PC-3 (cell line): Measurements from ENCODE around the gene SORL1. TPM values are rescaled to one million over a fixed set of nuclear protein-coding genes. Genes with fewer than 3 reads are reported as not detected.

ENCODE experiments used
- ATAC-seq: fragments of 200-7000 bp; cut with Tn5 transposase; 2 replicates; pipeline ENCODE4 v1.9.1; 2020; ENCODE audit warnings: mild to moderate bottlenecking, moderate library complexity
- BruUV-seq: library from RNA; stranded (reverse); fragments of 400-500 nt; replicated peaks from 2 replicates; lab custom pipeline; 2021; lab: Mats Ljungman, UMichigan
- CTCF ChIA-PET: fragments of 300-600 bp; sonication (Branson Sonifier 250); formaldehyde crosslinking; loops from one replicate; lab custom pipeline; 2022; ENCODE audit warnings: antibody characterized with exemption; lab: Charles Lee
- POLR2A ChIA-PET: fragments of 300-600 bp; sonication (Branson Sonifier 250); formaldehyde crosslinking; loops from one replicate; lab custom pipeline; 2022; ENCODE audit warnings: antibody characterized with exemption; ENCODE audit not compliant: unreplicated experiment; lab: Charles Lee
- DNase-seq: peaks from one replicate; pipeline ENCODE4 v3.0.0-alpha.2; 2015
- H2AFZ ChIP-seq: fragments of 300-600 bp; sonication (generic); 2 replicates; pipeline ENCODE4 v1.6.0; 2016; ENCODE audit warnings: antibody characterized with exemption, low read length
- H3F3A ChIP-seq: fragments of 300-600 bp; sonication (generic); one replicate; pipeline ENCODE4 v1.6.0; 2017; ENCODE audit warnings: antibody characterized with exemption, low read length, control low read depth, mild to moderate bottlenecking; ENCODE audit not compliant: unreplicated experiment
- H3K27ac ChIP-seq: fragments of 300-600 bp; sonication (generic); 2 replicates; pipeline ENCODE4 v1.5.1; 2016; ENCODE audit warnings: mild to moderate bottlenecking, low read length
- H3K27me3 ChIP-seq: fragments of 300-600 bp; sonication (generic); 2 replicates; pipeline ENCODE4 v1.6.1; 2016; ENCODE audit warnings: low read length, mixed read lengths
- H3K36me3 ChIP-seq: fragments of 300-600 bp; sonication (generic); 2 replicates; pipeline ENCODE4 v1.6.1; 2016; ENCODE audit warnings: low read depth, mixed run types, low read length, mixed read lengths
- H3K4me1 ChIP-seq: fragments of 300-600 bp; sonication (generic); 2 replicates; pipeline ENCODE4 v1.5.1; 2016; ENCODE audit warnings: low read length; ENCODE audit not compliant: insufficient read depth
- H3K4me2 ChIP-seq: fragments of 300-600 bp; sonication (generic); 2 replicates; pipeline ENCODE4 v1.6.0; 2016; ENCODE audit warnings: low read length
- H3K4me3 ChIP-seq: fragments of 300-600 bp; sonication (generic); 2 replicates; pipeline ENCODE4 v1.5.1; 2016; ENCODE audit warnings: mild to moderate bottlenecking, low read length, mixed read lengths
- H3K79me2 ChIP-seq: fragments of 300-600 bp; sonication (generic); 2 replicates; pipeline ENCODE4 v1.6.1; 2017; ENCODE audit warnings: low read length, mixed read lengths
- H3K9ac ChIP-seq: fragments of 300-600 bp; sonication (generic); 2 replicates; pipeline ENCODE4 v1.6.0; 2016; ENCODE audit warnings: mild to moderate bottlenecking, low read length
- H3K9me2 ChIP-seq: fragments of 300-600 bp; sonication (generic); replicated peaks from 2 replicates; pipeline ENCODE4 v1.6.1; 2016; ENCODE audit warnings: mixed run types, low read length, mixed read lengths
- H3K9me3 ChIP-seq: fragments of 300-600 bp; sonication (generic); 2 replicates; pipeline ENCODE4 v1.6.1; 2016; ENCODE audit warnings: low read length, mixed read lengths
- H4K20me1 ChIP-seq: fragments of 300-600 bp; sonication (generic); 2 replicates; pipeline ENCODE4 v1.6.1; 2016; ENCODE audit warnings: low read length, mixed read lengths
- CTCF ChIP-seq: fragments of 300-600 bp; sonication (generic); conservative IDR thresholded peaks from 2 replicates; pipeline ENCODE4 v1.5.1; 2017; ENCODE audit warnings: antibody characterized with exemption, low read depth, mild to moderate bottlenecking, low read length
- EZH2 ChIP-seq: fragments of 300-600 bp; sonication (generic); IDR thresholded peaks from one replicate; pipeline ENCODE4 v1.6.1; 2017; ENCODE audit warnings: antibody characterized with exemption, mild to moderate bottlenecking, low read length; ENCODE audit not compliant: unreplicated experiment
- EZH2phosphoT487 ChIP-seq: fragments of 300-600 bp; sonication (generic); IDR thresholded peaks from 2 replicates; pipeline ENCODE4 v1.6.1; 2018; ENCODE audit warnings: mild to moderate bottlenecking, antibody characterized with exemption, low read length, borderline replicate concordance
- intact Hi-C: fragments of 100-400 bp; cut with micrococcal nuclease; formaldehyde crosslinking; loops from 2 replicates; pipeline ENCODE4 v1.9.0; 2023
- total RNA-seq: library from RNA; depleted of rRNA; stranded (reverse); fragments of >200 nt; gene quantifications from 2 replicates; pipeline ENCODE4 v1.2.3, GENCODE V29; 2014

The SORL1 gene
- total RNA-seq, 1 experiment from 2014 or later: 53.7 TPM

- no peaks in the 10 kb centered on the region for H3K27me3 ChIP-seq
- no peaks in the 10 kb centered on the region for H3K79me2 ChIP-seq
- POLR2A ChIA-PET: no interaction called here
- DNase-seq (peak; percentile 41), ATAC-seq (no peak)
- TF ChIP-seq EZH2phosphoT487: no peak
- no peak for TF ChIP-seq EZH2
- peak; percentile 65 for TF ChIP-seq CTCF
- H3F3A ChIP-seq: no peaks in the 10 kb centered on the region
- CTCF ChIA-PET: interaction anchor here (0.6 to 1.1 kb wide), 4 partner anchors 15 to 145 kb away, joined by 3 to 4 read pairs (median 3); no protein-coding TSS in a partner anchor
- H3K4me1 ChIP-seq: peaks cover 14% of the 10 kb centered on the region
- BruUV-seq: no TSS peak
- intact Hi-C loops: loop anchor here (1.0 kb wide), 1 partner anchor 145 kb away; no protein-coding TSS in a partner anchor
- H4K20me1 ChIP-seq: no peaks in the 10 kb centered on the region
- no peak overlapping the region for H2AFZ ChIP-seq
- H3K4me3 ChIP-seq: no peak overlapping the region
- no peaks in the 10 kb centered on the region for H3K9me3 ChIP-seq
- no peaks in the 10 kb centered on the region for H3K36me3 ChIP-seq
- H3K9me2 ChIP-seq: no peaks in the 10 kb centered on the region
- no peak overlapping the region for H3K9ac ChIP-seq
- H3K27ac ChIP-seq: no peak overlapping the region
- H3K4me2 ChIP-seq: no peak overlapping the region
These were observed 5.4 kb upstream of the SORL1 start for GRCh38 chr11:121446752-121447156.

- TF ChIP-seq EZH2 (no peak), CTCF (no peak), EZH2phosphoT487 (no peak)
- Histone ChIP-seq H3K9me3 (no peaks in the 10 kb centered on the region), H3K9ac (no peak overlapping the region), H3F3A (no peaks in the 10 kb centered on the region), H3K79me2 (peaks cover 8% of the 10 kb centered on the region), H4K20me1 (no peaks in the 10 kb centered on the region), H3K4me3 (no peak overlapping the region), H3K4me2 (no peak overlapping the region), H3K27ac (no peak overlapping the region), H3K36me3 (no peaks in the 10 kb centered on the region), H3K4me1 (peaks cover 16% of the 10 kb centered on the region), H2AFZ (no peak overlapping the region), H3K27me3 (no peaks in the 10 kb centered on the region), H3K9me2 (no peaks in the 10 kb centered on the region)
- BruUV-seq: no TSS peak
- ChIA-PET CTCF (interaction anchor here (0.6 kb wide), 1 partner anchor 14 kb away, joined by 5 read pairs; no protein-coding TSS in a partner anchor), POLR2A (no interaction called here)
- ATAC-seq (no peak), DNase-seq (no peak)
- intact Hi-C loops: no loop called here
These were observed 4.1 kb upstream of the SORL1 start for GRCh38 chr11:121448011-121448410.

- ChIA-PET POLR2A (no interaction called here), CTCF (no interaction called here)
- Histone ChIP-seq H3K27ac (no peak overlapping the region), H3K27me3 (no peaks in the 10 kb centered on the region), H3K4me2 (no peak overlapping the region), H3K4me3 (no peak overlapping the region), H3K79me2 (peaks cover 13% of the 10 kb centered on the region), H3F3A (no peaks in the 10 kb centered on the region), H3K9me3 (no peaks in the 10 kb centered on the region), H3K9ac (no peak overlapping the region), H4K20me1 (no peaks in the 10 kb centered on the region), H3K9me2 (no peaks in the 10 kb centered on the region), H3K4me1 (peaks cover 20% of the 10 kb centered on the region), H2AFZ (no peak overlapping the region), H3K36me3 (no peaks in the 10 kb centered on the region)
- DNase-seq: no peak
- TF ChIP-seq EZH2phosphoT487 (no peak), CTCF (no peak), EZH2 (no peak)
- no TSS peak for BruUV-seq
- no peak for ATAC-seq
- intact Hi-C loops: no loop called here
These were observed 3.6 kb upstream of the SORL1 start for GRCh38 chr11:121448431-121448941.
